ENCODE data around the gene BAG5. TPM values are rescaled to one million over a fixed set of nuclear protein-coding genes. Genes with fewer than 3 reads are reported as not detected.

BAG5 gene
- total RNA-seq, 2 donors from 2014 or later: 28.5 to 32.9 TPM

- ATAC-seq (no peak), DNase-seq (no peak)
- Mint-ChIP-seq H3K27me3 (no peaks in the 10 kb centered on the region), H3K4me3 (no peak overlapping the region), H3K36me3 (ENCODE audit: low read depth) (no peaks in the 10 kb centered on the region), H3K27ac (no peak overlapping the region), H3K4me1 (peaks cover 5% of the 10 kb centered on the region)
- no peaks in the 10 kb centered on the region for H3K9me3 ChIP-seq (ENCODE audit: control insufficient read depth, low read length, poor library complexity, severe bottlenecking)
Observed at GRCh38 chr14:103541709-103542604, 20.5 kb downstream of the BAG5 start.

DNA sequence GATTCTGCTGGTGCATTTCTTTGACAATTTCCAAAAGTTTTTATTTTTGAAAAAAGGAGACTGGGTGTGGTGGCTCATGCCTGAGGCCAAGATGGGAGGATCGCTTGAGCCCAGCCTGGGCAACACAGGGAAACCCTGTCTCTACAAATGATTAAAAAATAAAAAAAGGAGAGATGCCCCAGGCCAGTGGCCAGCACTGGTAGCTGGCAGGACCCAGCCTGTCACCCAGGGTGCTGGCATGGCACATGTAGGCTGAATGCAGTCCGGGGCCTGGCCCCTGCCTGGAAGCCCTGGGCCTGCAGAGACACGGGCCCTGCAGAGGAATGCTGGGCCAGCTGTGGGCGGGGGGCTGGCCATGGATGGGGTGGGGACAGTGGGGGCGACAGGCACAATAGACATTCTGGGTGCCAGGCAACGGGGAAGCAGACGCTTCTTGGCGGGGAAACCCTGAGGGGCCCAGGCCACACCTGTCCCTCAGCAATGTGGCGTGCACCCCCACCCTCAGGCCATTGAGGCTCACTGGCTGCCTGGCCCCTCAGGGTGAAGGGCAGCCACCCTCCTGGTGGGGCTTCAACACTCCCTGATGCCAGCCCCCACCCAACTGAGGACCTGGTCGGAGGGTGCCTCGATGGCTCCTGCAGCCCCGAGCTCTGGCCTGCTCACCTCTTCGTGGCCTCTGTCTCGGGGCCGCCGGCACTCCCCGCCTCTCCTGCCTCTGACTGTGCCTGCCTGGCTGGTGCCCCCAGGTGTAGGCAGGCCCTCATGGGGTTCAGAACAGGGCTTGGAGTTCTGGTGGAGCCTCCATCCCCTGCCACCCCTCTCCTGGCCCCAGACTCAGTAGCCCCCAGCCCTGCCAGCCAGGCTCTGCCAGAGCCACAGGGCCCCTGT, 21.4 kb downstream of the BAG5 start:
- H3K9me3 ChIP-seq (ENCODE audit: control insufficient read depth, low read length, poor library complexity, severe bottlenecking): no peaks in the 10 kb centered on the region
- DNase-seq: no peak
- ATAC-seq: no peak
- Mint-ChIP-seq H3K36me3 (ENCODE audit: low read depth) (no peaks in the 10 kb centered on the region), H3K4me3 (no peak overlapping the region), H3K4me1 (peaks cover 5% of the 10 kb centered on the region), H3K27ac (no peak overlapping the region), H3K27me3 (no peaks in the 10 kb centered on the region)

DNA sequence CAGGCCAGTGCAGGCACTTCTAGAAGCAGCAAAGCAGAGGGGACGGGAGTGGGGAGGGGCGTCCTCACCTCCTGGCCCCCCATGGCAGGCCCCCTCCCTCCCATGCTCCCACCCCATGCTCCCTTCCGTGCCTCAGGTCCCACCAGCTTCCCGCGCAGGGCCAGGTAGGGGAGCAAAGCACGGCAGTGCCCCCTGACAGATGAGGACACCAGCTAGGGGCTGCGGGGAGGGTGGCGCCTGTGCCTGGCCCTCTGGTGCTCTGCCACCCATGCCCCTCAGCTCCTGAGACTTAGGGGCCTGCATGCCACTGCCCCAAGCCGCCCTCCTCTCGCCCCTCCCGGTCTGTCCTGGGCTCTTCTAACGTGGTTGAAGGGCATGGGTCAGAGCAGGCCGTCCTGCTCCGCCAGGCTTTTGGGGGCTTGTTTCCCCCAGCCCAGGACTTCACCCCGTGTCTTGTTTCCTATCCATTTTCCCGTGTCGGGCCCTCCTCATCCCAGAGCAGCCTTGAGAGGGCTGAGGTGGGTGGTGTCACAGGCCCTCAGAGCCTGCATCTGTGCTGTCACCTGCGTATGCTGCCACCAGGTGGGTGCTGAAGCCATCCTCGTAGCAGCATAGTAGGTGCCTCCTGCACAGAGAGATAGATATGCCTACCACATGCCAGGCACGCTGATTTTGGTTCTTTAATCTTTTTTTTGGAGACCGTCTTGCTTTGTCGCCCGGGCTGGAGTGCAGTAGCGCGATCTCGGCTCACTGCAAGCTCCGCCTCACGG, 23.2 kb downstream of the BAG5 start:
- Mint-ChIP-seq H3K36me3 (ENCODE audit: low read depth) (no peaks in the 10 kb centered on the region), H3K4me1 (peaks cover 4% of the 10 kb centered on the region), H3K4me3 (no peak overlapping the region), H3K27me3 (no peaks in the 10 kb centered on the region), H3K27ac (no peak overlapping the region)
- no peaks in the 10 kb centered on the region for H3K9me3 ChIP-seq (ENCODE audit: control insufficient read depth, low read length, poor library complexity, severe bottlenecking)
- no peak for DNase-seq
- ATAC-seq: no peak

DNA sequence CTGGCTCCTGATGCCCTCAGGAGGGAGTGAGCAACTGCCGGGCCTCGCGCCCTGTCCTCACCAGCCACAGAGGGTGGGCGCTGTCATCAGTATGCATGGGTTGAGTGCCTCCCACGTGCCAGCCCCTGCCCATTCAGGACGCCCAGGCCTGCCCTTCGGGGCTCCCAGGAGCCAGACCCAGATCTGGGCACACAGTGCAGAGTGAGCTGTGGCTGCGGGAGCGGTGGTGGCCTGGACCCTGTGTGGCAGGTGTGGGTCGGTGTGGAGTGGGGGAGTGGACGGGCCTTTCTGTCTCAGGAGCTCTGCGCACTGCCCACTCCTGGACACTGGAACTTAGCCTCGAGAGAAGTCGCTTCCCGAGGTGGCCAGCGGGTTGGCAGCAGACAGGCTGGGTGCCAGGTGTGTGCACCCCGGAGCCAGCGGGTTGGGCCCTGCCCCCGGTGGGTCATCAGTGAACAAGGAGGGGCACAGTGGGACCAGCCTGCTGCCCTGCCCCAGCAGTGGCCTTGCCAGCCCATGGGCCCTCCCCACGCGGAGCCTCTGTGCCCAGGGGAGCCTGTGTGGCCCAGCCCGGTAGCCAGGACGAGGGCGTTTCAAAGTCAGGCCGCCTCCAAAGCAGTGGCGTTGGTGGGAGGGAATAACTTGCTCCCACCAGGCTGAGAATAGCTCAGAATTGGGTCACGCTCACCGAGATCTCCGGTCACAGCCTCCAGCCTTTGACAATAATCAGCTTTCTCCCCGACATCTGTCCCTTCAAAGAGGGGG, 24.0 kb downstream of the BAG5 start:
- H3K27ac Mint-ChIP-seq: no peak overlapping the region
- H3K9me3 ChIP-seq (ENCODE audit: control insufficient read depth, low read length, poor library complexity, severe bottlenecking): no peaks in the 10 kb centered on the region
- no peak for ATAC-seq
- H3K4me1 Mint-ChIP-seq: peaks cover 4% of the 10 kb centered on the region
- H3K27me3 Mint-ChIP-seq: no peaks in the 10 kb centered on the region
- no peaks in the 10 kb centered on the region for H3K36me3 Mint-ChIP-seq (ENCODE audit: low read depth)
- no peak for DNase-seq
- no peak overlapping the region for H3K4me3 Mint-ChIP-seq

- DNase-seq (no peak), ATAC-seq (no peak)
- no peaks in the 10 kb centered on the region for H3K36me3 Mint-ChIP-seq (ENCODE audit: low read depth)
- peaks cover 4% of the 10 kb centered on the region for H3K4me1 Mint-ChIP-seq
- H3K27me3 Mint-ChIP-seq: no peaks in the 10 kb centered on the region
- no peak overlapping the region for H3K27ac Mint-ChIP-seq
- H3K4me3 Mint-ChIP-seq: no peak overlapping the region
- no peaks in the 10 kb centered on the region for H3K9me3 ChIP-seq (ENCODE audit: control insufficient read depth, low read length, poor library complexity, severe bottlenecking)
Observed at GRCh38 chr14:103537175-103537990, 25.1 kb downstream of the BAG5 start.

- no peak for DNase-seq
- H3K4me1 Mint-ChIP-seq: peaks cover 4% of the 10 kb centered on the region
- no peak overlapping the region for H3K27ac Mint-ChIP-seq
- no peaks in the 10 kb centered on the region for H3K27me3 Mint-ChIP-seq
- no peaks in the 10 kb centered on the region for H3K36me3 Mint-ChIP-seq (ENCODE audit: low read depth)
- H3K9me3 ChIP-seq (ENCODE audit: control insufficient read depth, low read length, poor library complexity, severe bottlenecking): no peaks in the 10 kb centered on the region
- ATAC-seq: no peak
- H3K4me3 Mint-ChIP-seq: no peak overlapping the region
Observed at GRCh38 chr14:103536693-103537092, 25.8 kb downstream of the BAG5 start.

DNA sequence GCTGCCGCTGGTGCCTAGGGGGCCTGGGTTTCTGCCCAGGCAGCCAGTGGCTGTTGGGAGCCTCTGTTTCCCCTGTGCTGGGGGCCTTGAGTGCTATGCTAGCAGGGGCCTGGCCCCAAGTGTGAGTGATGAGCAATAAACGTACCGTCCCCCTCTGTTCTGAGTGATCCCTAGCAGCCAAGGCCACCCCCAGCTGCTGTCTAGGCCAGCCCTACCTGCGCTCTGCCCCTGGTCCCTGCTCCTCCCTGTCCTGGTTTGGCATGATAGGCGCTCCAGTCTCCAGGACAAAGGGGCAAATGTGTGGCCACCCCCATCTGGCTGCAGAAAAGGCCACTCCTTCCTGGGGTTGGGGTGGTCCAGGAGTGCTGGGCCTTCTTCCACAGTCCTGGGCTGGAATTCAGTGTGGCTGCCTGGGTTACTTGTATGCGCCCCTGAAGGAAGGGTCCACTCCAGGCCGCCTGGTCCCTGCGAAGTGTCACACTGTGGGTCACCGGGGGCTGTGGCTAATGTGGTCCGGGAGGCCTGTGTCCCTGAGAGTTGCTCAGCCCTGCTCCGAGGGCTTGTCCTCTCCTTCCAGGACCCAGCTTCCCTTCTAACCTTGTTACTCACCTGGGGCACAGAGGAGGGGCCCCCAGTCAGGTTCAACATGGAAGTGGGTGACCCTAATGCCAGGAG, 26.4 kb downstream of the BAG5 start:
- ATAC-seq: no peak
- H3K36me3 Mint-ChIP-seq (ENCODE audit: low read depth): no peaks in the 10 kb centered on the region
- no peaks in the 10 kb centered on the region for H3K27me3 Mint-ChIP-seq
- H3K4me1 Mint-ChIP-seq: peaks cover 9% of the 10 kb centered on the region
- peak overlapping the region; percentile 7 for H3K4me3 Mint-ChIP-seq
- H3K9me3 ChIP-seq (ENCODE audit: control insufficient read depth, low read length, poor library complexity, severe bottlenecking): no peaks in the 10 kb centered on the region
- H3K27ac Mint-ChIP-seq: no peak overlapping the region
- DNase-seq: no peak

GRCh38 chr14:103535081-103535890, 27.2 kb downstream of the BAG5 start:
- H3K36me3 Mint-ChIP-seq (ENCODE audit: low read depth): no peaks in the 10 kb centered on the region
- no peaks in the 10 kb centered on the region for H3K27me3 Mint-ChIP-seq
- H3K9me3 ChIP-seq (ENCODE audit: control insufficient read depth, low read length, poor library complexity, severe bottlenecking): no peaks in the 10 kb centered on the region
- H3K4me1 Mint-ChIP-seq: peaks cover 14% of the 10 kb centered on the region
- no peak overlapping the region for H3K27ac Mint-ChIP-seq
- no peak overlapping the region for H3K4me3 Mint-ChIP-seq
- DNase-seq (no peak), ATAC-seq (no peak)

DNA sequence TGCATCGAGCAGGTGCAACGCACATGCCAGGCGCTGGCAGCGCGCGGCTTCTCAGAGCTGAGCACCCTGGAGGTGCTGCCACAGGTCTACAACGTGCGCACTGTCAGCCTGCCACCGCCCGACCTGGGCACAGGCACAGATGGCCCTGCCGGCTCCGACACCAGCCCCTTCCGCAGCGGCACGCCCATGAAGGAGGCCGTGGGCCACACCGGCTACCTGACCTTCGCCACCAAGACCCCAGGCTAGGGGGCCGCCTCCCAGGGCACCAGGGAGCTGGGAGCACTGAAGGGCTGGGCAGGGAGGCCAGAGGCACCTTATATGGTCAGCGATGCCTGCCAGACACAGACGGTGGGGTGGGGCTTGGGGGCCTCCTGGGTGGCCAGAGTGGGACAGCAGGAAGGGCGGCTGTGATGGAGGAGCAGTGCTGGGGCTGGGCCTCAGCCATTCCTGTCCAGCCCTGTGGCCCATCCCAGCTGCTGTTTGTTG, 27.8 kb downstream of the BAG5 start:
- Mint-ChIP-seq H3K4me3 (no peak overlapping the region), H3K36me3 (ENCODE audit: low read depth) (no peaks in the 10 kb centered on the region), H3K27me3 (no peaks in the 10 kb centered on the region), H3K4me1 (peaks cover 20% of the 10 kb centered on the region), H3K27ac (no peak overlapping the region)
- DNase-seq (no peak), ATAC-seq (no peak)
- H3K9me3 ChIP-seq (ENCODE audit: control insufficient read depth, low read length, poor library complexity, severe bottlenecking): no peaks in the 10 kb centered on the region

- no peaks in the 10 kb centered on the region for H3K36me3 Mint-ChIP-seq (ENCODE audit: low read depth)
- H3K27me3 Mint-ChIP-seq: no peaks in the 10 kb centered on the region
- no peak overlapping the region for H3K4me3 Mint-ChIP-seq
- peaks cover 20% of the 10 kb centered on the region for H3K4me1 Mint-ChIP-seq
- ATAC-seq (no peak), DNase-seq (no peak)
- H3K27ac Mint-ChIP-seq: no peak overlapping the region
- no peaks in the 10 kb centered on the region for H3K9me3 ChIP-seq (ENCODE audit: control insufficient read depth, low read length, poor library complexity, severe bottlenecking)
Observed at GRCh38 chr14:103533999-103534575, 28.4 kb downstream of the BAG5 start.

Measured in T-helper 17 cell (primary cell).